DLD1 (cell line): ENCODE measurements around the gene ELP4.

ENCODE experiments used
- in situ Hi-C: cut with HindIII; loops from 2 replicates; pipeline ENCODE4 v1.10.0; 2017; ENCODE audit warnings: low sequenced_read_pairs

ELP4 gene

DNA sequence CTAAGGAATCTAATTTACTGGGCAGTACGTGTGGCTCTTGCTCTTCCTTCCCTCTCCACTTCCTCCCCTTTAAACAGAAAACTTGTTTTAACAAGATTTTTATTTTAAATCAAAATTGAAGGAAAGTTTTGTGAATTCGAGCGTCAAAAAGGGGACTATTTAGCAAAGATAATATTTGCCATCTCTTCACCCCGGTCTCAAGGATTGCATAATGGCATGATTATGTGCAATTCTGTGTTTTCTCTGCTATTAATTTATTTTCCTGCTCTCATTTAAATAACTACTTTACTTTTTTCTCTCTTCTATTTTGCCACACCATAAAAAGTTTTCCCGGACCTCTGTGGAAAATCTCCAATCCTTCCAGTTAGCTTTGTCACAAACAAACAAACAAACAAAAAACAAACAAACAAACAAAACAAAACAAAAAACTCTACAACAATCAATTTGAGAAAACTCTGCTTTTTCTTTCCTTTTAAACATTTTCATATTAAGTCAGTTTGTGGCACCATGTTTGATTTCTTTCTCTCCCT is 311.7 kb downstream of the ELP4 start:
- in situ Hi-C loops = no loop called here

DNA sequence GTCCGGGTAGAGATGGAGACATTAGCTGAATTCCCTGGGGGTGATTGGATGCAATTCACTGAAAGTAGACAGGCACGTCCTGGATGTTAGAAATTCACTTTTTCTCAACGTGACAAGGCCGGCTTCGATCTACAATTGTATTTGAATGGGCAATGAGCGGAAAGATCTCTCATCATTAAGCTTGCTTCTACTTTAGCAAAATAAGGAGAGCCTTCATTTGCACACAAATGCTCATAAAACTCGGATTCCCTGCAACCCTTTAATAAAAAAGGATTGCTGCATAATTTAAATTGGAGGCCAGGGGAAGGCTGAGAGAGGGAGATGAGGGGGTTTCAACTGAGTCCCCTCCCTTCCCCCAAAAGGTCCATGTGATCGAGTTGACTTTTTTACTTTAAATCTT is 312.2 kb downstream of the ELP4 start:
- in situ Hi-C loops = no loop called here

DNA sequence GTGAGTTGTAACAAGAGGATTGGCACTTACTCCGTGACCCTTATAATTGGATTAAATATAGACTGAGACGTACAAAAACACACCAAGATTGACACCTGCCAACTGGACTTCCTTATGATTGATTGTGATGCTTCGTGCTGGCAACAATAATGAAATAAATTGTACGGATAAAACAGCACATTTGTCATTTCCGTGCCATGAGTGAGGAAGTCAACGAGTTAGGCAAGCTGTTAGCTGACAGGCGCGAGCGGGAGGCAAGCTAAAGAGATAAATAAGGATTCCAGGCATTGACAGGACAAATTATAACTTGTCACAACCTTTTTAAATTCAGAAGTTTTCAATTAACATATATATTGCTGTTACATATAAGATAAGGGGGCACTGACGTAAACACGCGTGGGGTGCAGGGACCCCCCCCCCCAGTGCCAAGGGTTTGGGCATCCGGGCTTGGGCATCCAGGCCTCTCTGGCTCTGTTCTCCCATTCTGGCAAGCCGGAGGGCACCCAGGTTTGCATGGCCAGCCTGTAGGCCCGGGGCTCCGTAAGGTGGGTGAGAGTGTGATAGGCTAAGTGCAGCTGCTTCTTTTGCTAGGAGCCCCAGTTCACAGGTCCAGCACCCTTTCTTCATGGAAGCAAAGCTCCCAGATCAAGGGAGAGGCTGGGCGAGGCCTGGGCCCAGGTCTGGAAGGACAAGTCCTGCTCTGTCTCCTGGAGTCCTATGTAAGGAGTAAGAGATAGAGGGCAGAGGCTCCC is 312.8 kb downstream of the ELP4 start:
- in situ Hi-C loops = no loop called here

DNA sequence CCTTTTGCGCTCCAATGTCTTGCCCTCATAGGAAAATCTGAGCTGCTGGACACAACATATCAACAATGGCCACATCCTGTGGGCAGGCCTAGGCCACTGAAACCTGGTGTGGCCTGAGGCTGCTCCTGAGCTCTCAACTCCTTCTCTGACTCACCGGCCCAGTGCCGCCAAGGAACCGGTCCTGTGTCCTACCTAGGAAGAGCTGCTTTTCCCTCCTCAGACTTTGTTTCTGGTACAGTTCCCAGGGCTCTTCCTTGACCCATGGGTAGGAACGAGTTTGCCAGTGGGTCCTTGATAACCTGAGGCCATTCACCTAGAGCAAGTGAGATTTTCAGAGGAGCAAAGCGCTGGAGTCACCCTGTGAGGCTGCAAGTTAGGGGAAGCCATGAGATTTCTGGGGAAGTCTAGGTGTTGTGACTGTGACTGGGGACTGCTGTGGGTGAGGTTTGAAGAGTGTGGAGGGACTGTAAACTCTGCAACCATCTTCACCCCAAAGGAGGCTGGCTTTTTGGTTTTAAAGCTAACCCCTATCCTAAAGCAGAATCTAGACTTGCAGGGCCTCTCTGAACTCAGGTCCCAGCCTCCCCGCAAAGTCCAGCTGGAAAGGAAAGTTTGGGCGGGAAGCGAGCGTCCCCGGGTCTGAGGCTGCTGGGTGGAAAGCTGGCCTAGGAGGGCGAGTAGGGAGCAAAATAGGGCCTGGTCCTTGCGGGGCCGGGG is 313.5 kb downstream of the ELP4 start:
- in situ Hi-C loops = no loop called here

DNA sequence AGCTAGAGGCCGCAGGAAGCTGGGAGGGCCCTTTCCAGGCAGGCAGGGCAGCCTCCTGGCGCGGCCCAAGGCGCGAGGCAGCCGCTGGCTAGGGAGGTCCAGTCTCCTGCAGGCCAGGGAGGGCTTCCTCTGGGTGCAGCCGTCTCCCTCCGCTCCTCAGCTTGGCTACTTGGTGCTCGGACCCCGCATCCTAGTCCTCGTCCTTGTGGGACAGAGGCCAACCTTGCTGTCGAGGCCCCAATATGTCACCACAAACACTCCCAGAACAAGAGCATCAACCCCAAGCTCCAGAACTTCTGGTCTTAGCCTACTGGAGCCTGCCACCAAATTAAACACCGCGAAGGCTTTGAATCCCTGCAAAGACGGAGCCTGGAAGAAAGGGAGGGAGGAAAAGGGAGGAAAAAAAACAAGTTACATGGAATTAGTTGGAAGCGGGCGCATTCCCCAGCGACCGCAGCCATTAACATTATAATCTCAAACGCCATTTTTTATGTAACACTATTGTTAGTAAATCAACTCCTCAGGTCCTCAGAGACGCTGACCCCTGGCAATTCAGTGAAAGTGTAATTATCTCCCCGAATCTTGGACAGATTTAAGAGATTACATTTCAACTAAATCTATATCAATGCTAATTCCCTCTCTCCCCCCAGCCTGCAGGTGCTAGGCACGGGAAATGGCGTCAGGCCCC is 314.2 kb downstream of the ELP4 start:
- in situ Hi-C loops = no loop called here

DNA sequence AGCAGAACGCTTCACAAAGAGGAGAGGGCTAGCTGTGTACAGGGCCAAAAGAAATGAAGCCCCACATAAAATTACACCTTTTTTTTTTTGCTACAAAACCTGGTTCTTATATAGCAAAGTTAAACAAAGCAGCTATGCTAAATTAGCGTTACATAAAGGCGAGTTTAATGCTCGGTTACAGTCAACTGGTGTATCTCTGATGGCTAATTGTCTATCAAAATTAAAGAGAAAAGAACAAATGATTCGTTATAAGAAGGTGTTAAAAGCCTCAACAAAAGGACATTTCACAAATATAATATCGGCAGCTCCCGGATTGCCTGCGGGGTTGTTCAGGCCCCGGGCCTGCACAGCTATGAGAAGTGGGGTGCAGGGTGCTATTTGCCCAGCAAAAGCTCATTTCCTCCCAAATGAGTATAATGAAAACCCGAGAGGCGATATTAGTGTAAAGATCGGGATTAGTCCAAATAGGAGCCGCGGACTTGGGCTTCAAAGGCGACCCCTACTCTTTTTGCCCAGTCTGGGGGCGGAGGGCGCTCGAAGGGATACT is 314.8 kb downstream of the ELP4 start:
- in situ Hi-C loops = no loop called here

DNA sequence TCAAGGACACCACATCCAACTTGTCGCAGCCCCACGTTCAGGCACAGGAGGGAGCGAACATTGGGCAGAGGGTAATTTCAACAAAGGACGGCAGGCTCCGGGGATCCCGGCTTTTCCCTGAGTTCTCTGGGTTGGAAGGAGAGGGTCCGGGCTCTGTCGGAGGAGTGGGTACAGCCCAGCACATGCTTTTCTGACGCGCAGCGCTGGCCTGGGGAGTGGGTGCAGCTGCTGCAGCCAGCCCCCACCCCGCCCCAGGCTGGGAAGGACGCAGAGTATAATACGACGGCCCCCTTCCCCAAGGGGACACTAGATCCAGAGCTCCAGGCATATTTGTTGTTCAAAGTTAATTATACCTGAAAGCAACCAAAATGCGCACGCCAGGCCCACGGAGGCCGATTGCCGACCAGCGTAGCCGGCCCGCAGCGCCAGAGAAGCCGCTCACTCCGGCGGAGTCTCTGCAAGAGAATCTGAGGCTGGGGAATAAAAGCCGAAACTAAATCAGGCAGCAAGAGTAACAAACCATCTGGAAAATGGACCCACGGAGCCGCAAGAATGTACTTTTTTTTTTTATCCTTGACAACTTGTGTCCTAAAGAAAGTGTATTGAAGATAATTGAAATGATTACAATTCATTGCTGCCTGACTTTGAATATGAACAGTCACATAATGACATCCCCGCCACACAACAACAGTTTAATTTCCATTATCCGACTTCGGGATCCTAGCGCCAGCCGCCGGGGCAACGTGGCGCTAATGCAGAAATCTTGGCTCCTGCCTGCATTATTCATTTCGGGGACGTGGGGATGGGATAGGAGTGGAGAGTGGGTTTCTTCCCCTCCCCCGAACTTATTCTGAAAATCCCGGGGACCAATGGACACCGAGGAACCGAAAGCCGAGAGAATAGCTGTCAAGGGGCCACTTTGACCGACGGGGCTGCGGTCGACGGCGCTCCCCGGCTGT is 315.6 kb downstream of the ELP4 start:
- in situ Hi-C loops = no loop called here

DNA sequence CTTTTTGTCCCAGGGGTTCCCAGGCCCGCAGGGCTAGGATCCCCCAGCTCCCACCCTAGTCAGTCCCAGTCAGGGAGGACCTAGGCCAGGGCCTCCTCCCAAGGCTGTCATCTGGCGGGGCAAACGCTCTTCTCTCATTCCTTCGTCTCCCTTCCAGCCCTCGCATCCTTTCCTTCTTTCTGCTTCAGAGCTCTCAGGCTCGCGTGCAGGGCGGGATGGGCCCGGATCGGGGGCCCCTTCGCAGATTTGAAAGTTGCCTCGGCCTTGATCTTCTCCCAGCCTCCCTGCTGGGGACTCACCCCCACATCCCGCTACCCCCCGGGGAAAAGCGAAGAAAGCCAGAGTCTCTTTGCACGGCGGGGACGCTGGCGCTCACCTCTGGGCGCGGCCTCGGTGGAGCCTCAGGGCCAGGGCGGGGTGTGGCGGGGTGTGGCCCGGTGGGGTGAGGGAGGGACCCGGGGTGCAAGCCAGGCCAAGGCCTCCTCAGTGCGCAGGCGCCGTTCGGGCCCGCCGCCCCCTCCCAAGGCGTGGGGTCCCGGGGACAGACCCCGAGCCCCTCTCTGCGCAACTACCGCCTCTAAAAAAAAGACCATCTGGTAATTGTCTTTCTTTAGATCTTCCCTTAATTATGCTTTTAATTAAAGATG is 316.4 kb downstream of the ELP4 start:
- in situ Hi-C loops = no loop called here

- in situ Hi-C loops = no loop called here
Observed at GRCh38 chr11:31826536-31827438, 317.2 kb downstream of the ELP4 start.

DNA sequence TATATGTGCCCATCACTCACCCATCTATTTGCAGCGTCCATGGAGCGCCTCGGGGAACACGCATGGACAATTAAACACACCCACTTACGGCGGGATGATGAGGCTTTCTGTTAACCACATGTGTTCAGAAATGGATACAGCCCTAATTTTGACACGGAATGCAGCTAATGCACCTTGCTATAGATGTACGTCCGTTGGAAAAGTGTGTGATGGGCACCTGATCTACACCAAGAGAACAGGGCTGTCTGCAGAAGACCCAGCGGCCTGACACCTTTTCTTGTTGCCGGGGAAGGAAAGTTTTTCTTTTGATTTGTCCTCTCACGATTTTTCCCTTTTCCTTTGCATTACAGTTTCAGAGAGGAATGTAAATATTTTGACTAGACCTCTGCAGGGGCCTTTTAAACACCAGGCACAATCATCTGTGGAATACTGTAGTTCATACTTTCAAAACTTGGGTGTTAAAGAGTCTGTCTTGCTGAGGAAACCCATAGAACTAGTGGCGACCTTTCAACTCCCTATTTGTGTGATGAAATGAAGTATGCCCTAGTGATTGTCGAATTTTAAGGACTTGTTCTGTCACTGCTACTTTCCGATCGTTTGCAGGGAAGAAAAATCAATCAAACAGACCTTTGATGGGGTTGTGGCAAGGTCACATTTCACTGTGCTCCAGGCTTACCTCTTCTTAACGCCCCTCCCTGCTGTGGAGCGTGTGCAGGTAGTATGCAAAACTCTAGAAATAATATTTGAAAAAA is 318.1 kb downstream of the ELP4 start:
- in situ Hi-C loops = no loop called here

DNA sequence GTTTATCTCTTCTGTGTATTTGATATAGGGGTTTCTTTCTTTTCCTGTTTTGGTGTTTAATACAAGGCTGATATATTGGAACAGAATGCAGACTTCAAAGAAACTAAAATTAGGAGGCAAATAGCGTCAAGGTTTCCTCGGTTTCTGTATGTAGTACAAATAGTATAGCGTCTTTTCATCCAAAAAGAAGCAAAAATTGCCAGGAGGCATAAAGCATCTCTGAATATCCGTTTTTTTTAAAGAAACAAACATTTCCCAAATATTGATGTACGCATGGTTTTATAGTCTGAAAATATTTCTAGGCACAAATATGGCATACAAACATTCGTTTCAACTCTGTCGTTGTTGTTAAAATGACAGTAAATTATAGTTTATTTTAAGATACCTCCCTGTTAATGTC is 318.6 kb downstream of the ELP4 start:
- in situ Hi-C loops = no loop called here

GRCh38 chr11:31830406-31830805 is 320.8 kb downstream of the ELP4 start:
- in situ Hi-C loops = no loop called here

DNA sequence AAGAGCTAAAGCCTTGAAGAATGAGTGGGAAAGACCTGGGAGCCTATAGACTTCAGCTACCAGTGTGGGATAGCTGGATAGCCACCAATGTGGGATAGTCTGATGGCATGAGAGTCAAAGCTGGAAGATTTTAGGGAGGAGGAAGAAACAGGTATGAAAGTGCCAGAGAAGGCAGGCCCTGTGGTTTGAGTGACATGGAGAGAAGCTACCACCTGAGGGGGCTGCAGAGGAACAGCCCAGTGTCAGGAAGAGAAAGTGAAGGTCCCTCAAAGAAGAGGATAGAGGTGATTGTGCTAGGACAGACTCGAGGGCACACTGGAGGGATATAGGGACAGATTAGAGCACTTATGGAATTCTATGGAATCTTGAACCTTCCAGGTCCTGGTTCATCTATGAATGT is 324.7 kb downstream of the ELP4 start:
- in situ Hi-C loops = no loop called here
